ENCODE results near the gene TAP1. TPM values are rescaled to one million over a fixed set of nuclear protein-coding genes. Genes with fewer than 3 reads are reported as not detected.

TAP1 gene
- total and polyA plus RNA-seq, 4 donors = 15.3 to 21.3 (median 20.2) TPM

Small RNA genes within 50 kb of the gene (small RNA-seq; reads per million reads assigned to genes)
- not detected for gene HLA-Z (ENCODE audit: low replicate concordance)

Other genes with a start within 250 kb of the TAP1 start
- gene HLA-DQA1, start 216.3 kb downstream of the TAP1 start, total RNA-seq = 1 to 10 TPM in 1 of 2 donors, under 1 TPM in 1; 0.99 to 1.9 TPM
- under 1 TPM; 0.32 to 0.57 TPM for gene HLA-DQA1, start 216.3 kb downstream of the TAP1 start, polyA plus RNA-seq (ENCODE audit: insufficient read length in 2 of 2)
- 1 to 10 TPM in 1 of 2 donors, under 1 TPM in 1; 0.30 to 6.9 TPM for gene HLA-DQB1, start 187.0 kb downstream of the TAP1 start, total RNA-seq
- gene HLA-DQB1, start 187.0 kb downstream of the TAP1 start, polyA plus RNA-seq (ENCODE audit: insufficient read length in 2 of 2) = 1 to 10 TPM in 1 of 2 donors, under 1 TPM in 1; 0.92 to 2.7 TPM
- gene HLA-DQA2, start 112.3 kb downstream of the TAP1 start, total RNA-seq = under 1 TPM in 1 of 2 donors, not detected in 1; 0.17 TPM
- gene HLA-DQA2, start 112.3 kb downstream of the TAP1 start, polyA plus RNA-seq (ENCODE audit: insufficient read length in 2 of 2) = under 1 TPM in 1 of 2 donors, not detected in 1; 0.43 TPM
- gene HLA-DQB2, start 90.2 kb downstream of the TAP1 start, total RNA-seq = under 1 TPM in 1 of 2 donors, not detected in 1; 0.44 TPM
- under 1 TPM; 0.24 to 0.76 TPM for gene HLA-DQB2, start 90.2 kb downstream of the TAP1 start, polyA plus RNA-seq (ENCODE audit: insufficient read length in 2 of 2)
- gene HLA-DOB, start 36.7 kb downstream of the TAP1 start, total RNA-seq = under 1 TPM; 0.11 to 0.20 TPM
- gene HLA-DOB, start 36.7 kb downstream of the TAP1 start, polyA plus RNA-seq (ENCODE audit: insufficient read length in 2 of 2) = under 1 TPM; 0.47 to 0.65 TPM
- 10 to 100 TPM; 10.2 to 19.0 TPM for gene TAP2, start 15.0 kb downstream of the TAP1 start, total RNA-seq
- gene TAP2, start 15.0 kb downstream of the TAP1 start, polyA plus RNA-seq (ENCODE audit: insufficient read length in 2 of 2) = 10 to 100 TPM; 20.4 to 22.2 TPM
- 10 to 100 TPM; 12.4 to 30.4 TPM for gene PSMB8, start 9.7 kb downstream of the TAP1 start, total RNA-seq
- 10 to 100 TPM; 12.5 to 14.0 TPM for gene PSMB8, start 9.7 kb downstream of the TAP1 start, polyA plus RNA-seq (ENCODE audit: insufficient read length in 2 of 2)
- 1 to 10 TPM; 8.3 to 9.0 TPM for gene PSMB9, start 488 bp upstream of the TAP1 start, total RNA-seq
- 1 to 10 TPM; 6.1 to 9.0 TPM for gene PSMB9, start 488 bp upstream of the TAP1 start, polyA plus RNA-seq (ENCODE audit: insufficient read length in 2 of 2)
- 10 to 100 TPM; 13.7 to 22.3 TPM for gene HLA-DMB, start 87.3 kb upstream of the TAP1 start, total RNA-seq
- gene HLA-DMB, start 87.3 kb upstream of the TAP1 start, polyA plus RNA-seq (ENCODE audit: insufficient read length in 2 of 2) = 1 to 10 TPM; 4.7 to 7.0 TPM
- 10 to 100 TPM in 1 of 2 donors, 1 to 10 TPM in 1; 9.9 to 11.6 TPM for gene HLA-DMA, start 99.4 kb upstream of the TAP1 start, total RNA-seq
- gene HLA-DMA, start 99.4 kb upstream of the TAP1 start, polyA plus RNA-seq (ENCODE audit: insufficient read length in 2 of 2) = 1 to 10 TPM; 3.1 to 4.9 TPM
- 100 to 1,000 TPM in 1 of 2 donors, 10 to 100 TPM in 1; 68.9 to 153 TPM for gene BRD2, start 114.9 kb upstream of the TAP1 start, total RNA-seq
- 100 to 1,000 TPM; 285 to 286 TPM for gene BRD2, start 114.9 kb upstream of the TAP1 start, polyA plus RNA-seq (ENCODE audit: insufficient read length in 2 of 2)
- gene HLA-DOA, start 155.9 kb upstream of the TAP1 start, total RNA-seq = 1 to 10 TPM; 4.6 to 5.8 TPM
- 1 to 10 TPM; 1.4 to 1.8 TPM for gene HLA-DOA, start 155.9 kb upstream of the TAP1 start, polyA plus RNA-seq (ENCODE audit: insufficient read length in 2 of 2)
- 10 to 100 TPM; 19.8 to 23.1 TPM for gene HLA-DPA1, start 219.9 kb upstream of the TAP1 start, total RNA-seq
- 10 to 100 TPM in 1 of 2 donors, 1 to 10 TPM in 1; 6.6 to 13.7 TPM for gene HLA-DPA1, start 219.9 kb upstream of the TAP1 start, polyA plus RNA-seq (ENCODE audit: insufficient read length in 2 of 2)
- gene HLA-DPB1, start 222.3 kb upstream of the TAP1 start, total RNA-seq = 10 to 100 TPM; 15.4 to 21.3 TPM
- 10 to 100 TPM; 10.5 to 11.4 TPM for gene HLA-DPB1, start 222.3 kb upstream of the TAP1 start, polyA plus RNA-seq (ENCODE audit: insufficient read length in 2 of 2)

All from spinal cord (tissue), 4 donors.